Pancreas (tissue), 10 donors: ENCODE data around the gene AGFG2. TPM values are rescaled to one million over a fixed set of nuclear protein-coding genes. Genes with fewer than 3 reads are reported as not detected.

ENCODE experiments used
- ATAC-seq, 4 donors: fragments of 200-7000 bp; cut with Tn5 transposase; one replicate each; pipeline versions ENCODE4 v1.8.0 to v1.9.1; 2020; ENCODE audit warnings: mild to moderate bottlenecking in 4 of 4, moderate library complexity in 4 of 4
- DNase-seq, 6 donors: peaks; one replicate each; pipeline ENCODE4 v3.0.0-alpha.2; 2020
- FAIRE-seq: peaks from 2 replicates; lab custom pipeline; 2012; peaks lifted over from hg19 to GRCh38; lab: Jason Lieb, UNC
- H3K27ac ChIP-seq, 4 donors: fragments of 200-600 bp; sonication (generic); 1 replicate in 3 of 4; 2 replicates in 1 of 4; pipeline versions ENCODE4 v1.5.0 to v1.8.0; 2020
- H3K27me3 ChIP-seq, 4 donors: fragments of 200-600 bp; one replicate each; pipeline ENCODE4 v1.8.0; 2021
- H3K36me3 ChIP-seq, 3 donors: fragments of 200-600 bp; sonication (generic) in 1 of 3; one replicate each; pipeline versions ENCODE4 v1.5.0 to v1.8.0; 2020 to 2021
- H3K4me1 ChIP-seq, 3 donors: fragments of 200-600 bp; one replicate each; pipeline ENCODE4 v1.8.0; 2021
- H3K4me3 ChIP-seq, 4 donors: fragments of 200-600 bp; sonication (generic) in 2 of 4; one replicate each; pipeline versions ENCODE4 v1.5.0 to v1.8.0; 2020 to 2021
- H3K9me3 ChIP-seq, 4 donors: fragments of 200-600 bp; one replicate each; pipeline ENCODE4 v1.8.0; 2021
- WGBS, 2 donors: extraction: QIAGEN DNeasy Blood & Tissue Kit; methylation state at CpG; one replicate each; pipeline ENCODE4 v1.1.7; 2013; 5-methylcytosine and 5-hydroxymethylcytosine counted together
- intact Hi-C, 3 donors: fragments of 100-400 bp; cut with DNase I; formaldehyde crosslinking; loops; one replicate each; pipeline versions ENCODE4 v1.11.1 to v1.14.2; 2022
- polyA plus RNA-seq, 2 donors: library from polyadenylated mRNA; stranded (reverse); fragments of 200-250 nt; gene quantifications; one replicate each; pipeline ENCODE4 v1.2.3, GENCODE V29; 2013
- total RNA-seq, 6 donors: library from RNA; stranded (reverse); fragmentation: NEBNext Ultra II Directional in 4 of 6; extraction: Animal tissue kit (Norgen Biotek cat#: 25700) in 4 of 6; gene quantifications; one replicate each; pipeline versions ENCODE4 v1.2.1 to v1.2.4, GENCODE V29; 2021 to 2023
- TF ChIP-seq, protein P1 (sequence below), 4 donors: fragments of 200-600 bp; sonication (generic) in 3 of 4; IDR thresholded peaks; one replicate each; pipeline versions ENCODE4 v1.5.0 to v1.8.0; 2021; ENCODE audit warnings: antibody characterized with exemption in 4 of 4
- donor health status: healthy with polysubstance abuse.
- donor health status: DM: no; HTN: no; CAD: no; lungs with moderate emphysema.
- donor health status: DM: no; HTN: no; CAD: no.
- donor health status: control.
- donor health status: control.
- donor health status: Bipolar disorder and iron deficiency.
- donor health status: DM: yes; HTN: yes; CAD: no.
- donor health status: DM: no; HTN: no; CAD: no.
- donor health status: DM: no; HTN: no; CAD: no.
- donor health status: DM: yes; HTN: yes; CAD: no.

Gene AGFG2
- total and polyA plus RNA-seq, 8 donors, result 13.6 to 41.0 (median 24.6) TPM

GRCh38 chr7:100602889-100603725 lies 64.1 kb downstream of the AGFG2 start:
- WGBS, 2 donors, result 50 to 59% methylated on average over 19 to 21 of the region's 21 CpGs
- peak overlapping the region in 2 of 4 donors; percentile 67 to 83 for H3K4me3 ChIP-seq

DNA sequence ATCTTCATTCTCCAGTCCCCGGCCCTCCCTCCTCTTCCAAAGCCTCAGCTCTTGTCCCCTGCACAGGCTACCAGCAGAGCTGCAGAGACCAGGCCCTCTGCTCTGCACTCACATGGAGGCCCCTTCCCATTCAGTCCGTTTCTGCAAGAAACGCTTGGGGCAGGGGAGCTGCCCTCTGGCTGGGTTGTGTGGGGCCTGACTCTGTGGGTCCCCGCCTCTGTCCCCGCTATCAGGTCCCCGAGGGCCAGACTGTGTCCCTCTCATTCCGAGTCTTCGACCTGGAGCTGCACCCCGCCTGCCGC lies 64.7 kb downstream of the AGFG2 start:
- intact Hi-C loops, result no loop called here
- H3K27ac ChIP-seq, result peak overlapping the region in 3 of 4 donors; percentile 46 to 58 (median 55)
- DNase-seq, result no peak
- H3K27me3 ChIP-seq, result no peaks in the 10 kb centered on the region
- H3K4me3 ChIP-seq, result peak overlapping the region; percentile 35 to 83 (median 52)
- H3K4me1 ChIP-seq, result peaks cover 0 to 3% (median 0%) of the 10 kb centered on the region in 3 donors
- TF ChIP-seq, protein P1, sequence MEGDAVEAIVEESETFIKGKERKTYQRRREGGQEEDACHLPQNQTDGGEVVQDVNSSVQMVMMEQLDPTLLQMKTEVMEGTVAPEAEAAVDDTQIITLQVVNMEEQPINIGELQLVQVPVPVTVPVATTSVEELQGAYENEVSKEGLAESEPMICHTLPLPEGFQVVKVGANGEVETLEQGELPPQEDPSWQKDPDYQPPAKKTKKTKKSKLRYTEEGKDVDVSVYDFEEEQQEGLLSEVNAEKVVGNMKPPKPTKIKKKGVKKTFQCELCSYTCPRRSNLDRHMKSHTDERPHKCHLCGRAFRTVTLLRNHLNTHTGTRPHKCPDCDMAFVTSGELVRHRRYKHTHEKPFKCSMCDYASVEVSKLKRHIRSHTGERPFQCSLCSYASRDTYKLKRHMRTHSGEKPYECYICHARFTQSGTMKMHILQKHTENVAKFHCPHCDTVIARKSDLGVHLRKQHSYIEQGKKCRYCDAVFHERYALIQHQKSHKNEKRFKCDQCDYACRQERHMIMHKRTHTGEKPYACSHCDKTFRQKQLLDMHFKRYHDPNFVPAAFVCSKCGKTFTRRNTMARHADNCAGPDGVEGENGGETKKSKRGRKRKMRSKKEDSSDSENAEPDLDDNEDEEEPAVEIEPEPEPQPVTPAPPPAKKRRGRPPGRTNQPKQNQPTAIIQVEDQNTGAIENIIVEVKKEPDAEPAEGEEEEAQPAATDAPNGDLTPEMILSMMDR (IDR thresholded peaks at IDR 0.05), result no peak
- no peaks in the 10 kb centered on the region for H3K9me3 ChIP-seq
- no peak for FAIRE-seq
- 24 to 27% methylated on average over 10 of the region's 10 CpGs for WGBS, 2 donors
- peak in 2 of 4 donors; percentile 1 to 2 for ATAC-seq
- no peaks in the 10 kb centered on the region for H3K36me3 ChIP-seq

More at GRCh38 chr7:100602889-100603725, 64.1 kb downstream of the AGFG2 start:
- DNase-seq (peak in 2 of 6 donors; percentile 54 to 56), ATAC-seq (no peak), FAIRE-seq (no peak)
- no peaks in the 10 kb centered on the region for H3K36me3 ChIP-seq
- no peaks in the 10 kb centered on the region for H3K27me3 ChIP-seq
- H3K4me1 ChIP-seq, result peaks cover 0 to 3% (median 0%) of the 10 kb centered on the region in 3 donors
- intact Hi-C loops, result no loop called here
- TF ChIP-seq, protein P1 (IDR thresholded peaks at IDR 0.05), result no peak
- H3K9me3 ChIP-seq, result no peaks in the 10 kb centered on the region
- H3K27ac ChIP-seq, result peak overlapping the region in 2 of 4 donors; percentile 46 to 55

- Histone ChIP-seq H3K36me3 (no peaks in the 10 kb centered on the region), H3K4me3 (peak overlapping the region; percentile 38 to 83 (median 56)), H3K4me1 (peaks cover 0 to 3% (median 0%) of the 10 kb centered on the region in 3 donors), H3K9me3 (no peaks in the 10 kb centered on the region), H3K27ac (peak overlapping the region; percentile 42 to 58 (median 54)), H3K27me3 (no peaks in the 10 kb centered on the region)
- 1% methylated on average over 50 to 70 of the region's 70 CpGs for WGBS, 2 donors
- FAIRE-seq (no peak), DNase-seq (peak; percentile 68 to 90 (median 78)), ATAC-seq (peak; percentile 80 to 91 (median 86))
- TF ChIP-seq, protein P1 (IDR thresholded peaks at IDR 0.05), result peak in 3 of 4 donors; percentile 10 to 19 (median 16)
- intact Hi-C loops, result no loop called here
Measured at GRCh38 chr7:100604028-100604975, 65.3 kb downstream of the AGFG2 start.

DNA sequence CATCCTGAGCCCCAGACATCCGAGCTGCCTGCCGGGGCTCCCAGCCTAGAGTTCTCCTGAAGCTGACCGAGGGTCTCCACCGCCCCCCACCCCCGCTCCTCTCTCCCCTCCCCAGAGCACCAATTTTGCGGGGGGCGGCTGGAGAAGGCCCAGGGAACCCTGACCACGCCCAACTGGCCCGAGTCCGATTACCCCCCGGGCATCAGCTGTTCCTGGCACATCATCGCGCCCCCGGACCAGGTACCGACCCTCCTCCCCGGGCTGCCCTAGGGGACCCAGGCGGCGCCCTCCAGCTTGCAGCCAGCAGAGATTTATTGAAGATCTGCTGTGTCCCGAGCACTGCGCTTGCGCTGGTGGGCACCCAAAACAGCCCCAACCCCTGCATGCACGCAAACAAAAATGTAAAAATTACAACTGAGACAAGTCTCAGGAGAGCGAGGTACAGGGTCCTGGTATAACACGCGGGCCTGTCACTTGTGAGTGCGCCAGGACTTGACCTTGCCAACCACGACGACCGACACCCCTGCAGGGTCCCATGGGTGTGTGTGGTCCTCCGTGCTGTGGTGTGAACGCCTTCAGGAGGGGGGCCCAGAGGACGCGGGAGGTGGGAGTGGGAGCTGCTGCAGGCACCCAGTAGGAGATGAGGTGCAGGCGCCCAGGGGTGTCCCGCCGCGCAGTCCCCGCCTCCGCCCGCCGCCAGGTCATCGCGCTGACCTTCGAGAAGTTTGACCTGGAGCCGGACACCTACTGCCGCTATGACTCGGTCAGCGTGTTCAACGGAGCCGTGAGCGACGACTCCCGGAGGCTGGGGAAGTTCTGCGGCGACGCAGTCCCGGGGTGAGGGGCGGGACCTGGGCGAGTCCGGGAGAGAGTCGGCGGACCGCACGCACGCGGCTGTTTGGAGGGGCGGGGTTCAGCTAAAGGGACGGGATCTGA lies 66.2 kb downstream of the AGFG2 start:
- peak; percentile 47 to 53 (median 49) for ATAC-seq
- no peaks in the 10 kb centered on the region for H3K27me3 ChIP-seq
- H3K4me3 ChIP-seq, result peak overlapping the region; percentile 38 to 83 (median 56)
- TF ChIP-seq, protein P1 (IDR thresholded peaks at IDR 0.05), result no peak
- peak overlapping the region in 2 of 4 donors; percentile 42 to 58 for H3K27ac ChIP-seq
- H3K36me3 ChIP-seq, result no peaks in the 10 kb centered on the region
- H3K4me1 ChIP-seq, result peaks cover 0 to 3% (median 0%) of the 10 kb centered on the region in 3 donors
- 2 to 5% methylated on average over 65 to 68 of the region's 68 CpGs for WGBS, 2 donors
- peak; percentile 42 to 82 (median 64) for DNase-seq
- FAIRE-seq, result no peak
- H3K9me3 ChIP-seq, result no peaks in the 10 kb centered on the region
- intact Hi-C loops, result no loop called here
